Left lung (tissue), 10 donors: ENCODE measurements around the gene GHDC. TPM values are rescaled to one million over a fixed set of nuclear protein-coding genes. Genes with fewer than 3 reads are reported as not detected.

Experiments
- ATAC-seq: fragments of 200-7000 bp; cut with Tn5 transposase; one replicate; pipeline ENCODE4 v1.9.1; 2020; ENCODE audit warnings: moderate library complexity
- DNase-seq, 4 donors: peaks; one replicate each; pipeline ENCODE4 v3.0.0-alpha.2; 2013 to 2020
- H3K27ac ChIP-seq, 2 donors: fragments of 200-600 bp; sonication (generic) in 1 of 2; one replicate each; pipeline versions ENCODE4 v1.5.0 to v1.8.0; 2020 to 2021
- H3K27me3 ChIP-seq, 2 donors: fragments of 200-600 bp; sonication (generic) in 1 of 2; one replicate each; pipeline versions ENCODE4 v1.5.0 to v1.8.0; 2020 to 2021
- H3K36me3 ChIP-seq, 2 donors: fragments of 200-600 bp; sonication (generic) in 1 of 2; one replicate each; pipeline versions ENCODE4 v1.5.0 to v1.8.0; 2020 to 2021
- H3K4me1 ChIP-seq, 2 donors: fragments of 200-600 bp; one replicate each; pipeline ENCODE4 v1.8.0; 2021
- H3K4me3 ChIP-seq, 2 donors: fragments of 200-600 bp; sonication (generic) in 1 of 2; one replicate each; pipeline versions ENCODE4 v1.5.0 to v1.8.0; 2020 to 2021; ENCODE audit warnings: mild to moderate bottlenecking in 1 of 2
- H3K9me3 ChIP-seq, 2 donors: fragments of 200-600 bp; sonication (generic) in 1 of 2; one replicate each; pipeline versions ENCODE4 v1.5.0 to v1.8.0; 2020 to 2021
- intact Hi-C, 2 donors: fragments of 100-400 bp; cut with DNase I; formaldehyde crosslinking; loops; one replicate each; pipeline versions ENCODE4 v1.11.2 to v1.14.2; 2022
- polyA plus RNA-seq, 6 donors: library from polyadenylated mRNA; unstranded; fragments of 120-200 nt; gene quantifications; one replicate each; pipeline ENCODE4 v1.2.1, GENCODE V29; 2013; ENCODE audit not compliant: insufficient read length in 6 of 6
- total RNA-seq, 2 donors: library from RNA; stranded (reverse); fragmentation: NEBNext Ultra II Directional; extraction: Animal tissue kit (Norgen Biotek cat#: 25700); gene quantifications; one replicate each; pipeline ENCODE4 v1.2.1, GENCODE V29; 2021
- TF ChIP-seq, protein P1 (sequence below), 2 donors: fragments of 200-600 bp; sonication (generic) in 1 of 2; IDR thresholded peaks; one replicate each; pipeline versions ENCODE4 v1.5.0 to v1.8.0; 2021; ENCODE audit warnings: antibody characterized with exemption in 2 of 2
- donor health status: DM: no; HTN: yes; CAD: no.
- donor health status: DM: no; HTN: no; CAD: no.

The GHDC gene
- total and polyA plus RNA-seq, 8 donors: 16.0 to 25.8 (median 18.8) TPM

DNA sequence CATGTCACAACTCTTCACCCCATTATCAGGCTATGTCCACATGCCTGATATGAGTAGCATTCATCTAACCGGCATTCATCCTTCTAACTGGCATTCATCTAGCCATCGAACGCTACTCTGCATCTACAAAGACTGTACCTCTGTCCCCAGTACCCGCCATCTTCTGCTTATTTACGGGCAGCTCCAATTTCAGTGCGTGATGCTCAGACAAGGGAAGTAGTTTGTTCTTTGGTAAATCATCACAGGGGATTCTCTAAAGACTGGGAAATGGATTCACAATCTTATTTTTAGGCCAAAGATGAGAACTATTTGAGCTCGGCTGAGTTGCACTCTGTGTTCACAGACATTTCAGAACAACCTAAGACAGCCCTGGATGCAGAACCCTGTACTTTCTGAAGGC is 42.5 kb upstream of the GHDC start:
- H3K4me3 ChIP-seq: no peak overlapping the region
- DNase-seq: no peak
- no peak overlapping the region for H3K27ac ChIP-seq
- no peaks in the 10 kb centered on the region for H3K27me3 ChIP-seq
- H3K36me3 ChIP-seq: no peaks in the 10 kb centered on the region
- intact Hi-C loops: no loop called here
- no peaks in the 10 kb centered on the region for H3K9me3 ChIP-seq
- H3K4me1 ChIP-seq: peaks cover 0 to 8% of the 10 kb centered on the region in 2 donors
- ATAC-seq: no peak
- TF ChIP-seq, protein P1, sequence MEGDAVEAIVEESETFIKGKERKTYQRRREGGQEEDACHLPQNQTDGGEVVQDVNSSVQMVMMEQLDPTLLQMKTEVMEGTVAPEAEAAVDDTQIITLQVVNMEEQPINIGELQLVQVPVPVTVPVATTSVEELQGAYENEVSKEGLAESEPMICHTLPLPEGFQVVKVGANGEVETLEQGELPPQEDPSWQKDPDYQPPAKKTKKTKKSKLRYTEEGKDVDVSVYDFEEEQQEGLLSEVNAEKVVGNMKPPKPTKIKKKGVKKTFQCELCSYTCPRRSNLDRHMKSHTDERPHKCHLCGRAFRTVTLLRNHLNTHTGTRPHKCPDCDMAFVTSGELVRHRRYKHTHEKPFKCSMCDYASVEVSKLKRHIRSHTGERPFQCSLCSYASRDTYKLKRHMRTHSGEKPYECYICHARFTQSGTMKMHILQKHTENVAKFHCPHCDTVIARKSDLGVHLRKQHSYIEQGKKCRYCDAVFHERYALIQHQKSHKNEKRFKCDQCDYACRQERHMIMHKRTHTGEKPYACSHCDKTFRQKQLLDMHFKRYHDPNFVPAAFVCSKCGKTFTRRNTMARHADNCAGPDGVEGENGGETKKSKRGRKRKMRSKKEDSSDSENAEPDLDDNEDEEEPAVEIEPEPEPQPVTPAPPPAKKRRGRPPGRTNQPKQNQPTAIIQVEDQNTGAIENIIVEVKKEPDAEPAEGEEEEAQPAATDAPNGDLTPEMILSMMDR (IDR thresholded peaks at IDR 0.05): no peak

DNA sequence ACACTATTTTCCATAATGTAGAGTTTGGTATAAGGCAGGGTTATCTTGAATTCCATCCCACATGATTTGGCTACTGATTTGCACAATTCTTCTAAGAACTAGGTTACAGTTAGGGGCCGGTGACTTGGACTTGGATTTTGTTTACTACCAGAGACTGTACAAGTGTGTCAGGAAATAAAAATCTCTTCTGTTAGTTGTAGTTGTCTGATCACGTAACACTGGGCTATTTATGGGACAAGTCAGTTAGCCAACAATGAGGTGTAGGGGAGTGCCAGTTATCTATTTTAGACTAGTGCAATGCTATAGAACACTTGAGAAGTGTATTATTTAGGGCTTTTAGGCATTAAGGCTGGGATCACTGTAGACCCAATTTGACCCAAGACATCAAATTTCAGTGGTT is 39.7 kb upstream of the GHDC start:
- H3K36me3 ChIP-seq: peaks cover 0 to 5% of the 10 kb centered on the region in 2 donors
- intact Hi-C loops: no loop called here
- DNase-seq (no peak), ATAC-seq (no peak)
- peaks cover 0 to 11% of the 10 kb centered on the region in 2 donors for H3K4me1 ChIP-seq
- no peak overlapping the region for H3K4me3 ChIP-seq
- H3K27ac ChIP-seq: no peak overlapping the region
- H3K9me3 ChIP-seq: no peaks in the 10 kb centered on the region
- TF ChIP-seq, protein P1 (IDR thresholded peaks at IDR 0.05): no peak
- no peaks in the 10 kb centered on the region for H3K27me3 ChIP-seq

- ATAC-seq (no peak), DNase-seq (no peak)
- intact Hi-C loops: no loop called here
- Histone ChIP-seq H3K4me1 (peaks cover 0 to 19% of the 10 kb centered on the region in 2 donors), H3K27me3 (no peaks in the 10 kb centered on the region), H3K27ac (no peak overlapping the region), H3K9me3 (no peaks in the 10 kb centered on the region), H3K36me3 (peaks cover 0 to 7% of the 10 kb centered on the region in 2 donors), H3K4me3 (no peak overlapping the region)
- TF ChIP-seq, protein P1 (IDR thresholded peaks at IDR 0.05): no peak
These were observed 38.9 kb upstream of the GHDC start for GRCh38 chr17:42233156-42233555.

DNA sequence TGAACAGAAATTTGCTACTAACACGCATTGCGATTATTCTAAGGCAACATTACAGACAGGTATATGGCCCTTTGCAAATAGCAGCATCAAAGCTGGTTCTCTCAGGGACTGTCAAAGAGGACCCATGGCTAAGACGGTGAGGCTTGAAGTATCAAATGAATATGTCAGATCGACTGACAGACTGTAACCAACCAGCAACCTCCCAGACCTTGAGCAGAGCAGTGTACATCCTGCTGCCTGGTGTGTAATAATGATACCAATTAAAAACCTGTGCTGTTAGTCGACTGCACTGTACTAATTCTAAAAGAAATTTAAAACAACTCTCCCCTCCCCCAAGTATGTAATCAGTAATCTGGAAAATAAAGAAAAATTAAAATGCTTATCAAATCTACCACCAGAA is 35.9 kb upstream of the GHDC start:
- no peaks in the 10 kb centered on the region for H3K27me3 ChIP-seq
- no peak overlapping the region for H3K27ac ChIP-seq
- peaks cover 0 to 40% of the 10 kb centered on the region in 2 donors for H3K4me1 ChIP-seq
- no peaks in the 10 kb centered on the region for H3K9me3 ChIP-seq
- H3K36me3 ChIP-seq: peaks cover 0 to 10% of the 10 kb centered on the region in 2 donors
- ATAC-seq: no peak
- no peak for DNase-seq
- no peak overlapping the region for H3K4me3 ChIP-seq
- intact Hi-C loops: no loop called here
- TF ChIP-seq, protein P1 (IDR thresholded peaks at IDR 0.05): no peak

DNA sequence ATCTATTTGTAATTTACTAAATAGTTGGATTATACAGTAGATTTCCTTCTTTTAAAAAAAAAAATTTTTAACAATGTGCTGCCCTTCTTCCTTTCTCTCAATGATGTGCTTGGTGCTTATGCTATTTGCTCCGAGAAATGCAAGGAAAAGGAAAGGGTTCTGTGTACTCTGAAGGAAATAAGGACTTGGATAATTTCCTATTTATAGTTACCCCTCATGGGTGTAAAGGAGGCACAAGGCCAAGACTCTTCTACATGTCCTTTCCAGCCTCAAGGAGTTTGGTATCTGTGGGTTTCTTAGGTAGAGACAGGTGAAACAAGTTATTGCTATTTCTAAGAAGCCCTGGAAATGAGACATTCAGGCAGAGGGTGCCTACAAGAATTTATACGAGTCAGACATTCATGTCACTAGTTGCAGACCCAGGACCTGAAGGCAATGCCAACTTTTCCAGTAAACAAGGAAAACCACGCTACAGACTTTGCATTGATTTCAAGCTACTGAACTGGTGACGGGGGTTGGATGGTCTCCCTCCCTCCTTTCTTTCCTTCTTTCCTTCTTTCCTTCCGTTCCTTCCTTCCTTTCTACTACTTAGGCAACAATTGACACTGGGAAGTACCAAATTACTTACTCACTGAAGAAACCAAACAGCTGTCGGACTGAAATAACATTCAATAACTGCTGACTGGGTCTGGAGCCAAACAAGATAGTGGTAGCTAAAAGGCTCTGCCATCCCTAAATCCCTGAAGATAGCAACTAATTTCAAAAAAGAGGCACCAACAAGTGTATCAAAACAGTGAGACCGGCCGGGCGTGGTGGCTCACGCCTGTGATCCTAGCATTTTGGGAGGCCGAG is 33.8 kb upstream of the GHDC start:
- no peak for ATAC-seq
- intact Hi-C loops: no loop called here
- DNase-seq: peak in 1 of 4 donors; percentile 53

More for the DNA sequence above, 33.8 kb upstream of the GHDC start:
- H3K4me1 ChIP-seq: peaks cover 0 to 34% of the 10 kb centered on the region in 2 donors
- H3K36me3 ChIP-seq: peaks cover 0 to 28% of the 10 kb centered on the region in 2 donors
- TF ChIP-seq, protein P1 (IDR thresholded peaks at IDR 0.05): no peak
- H3K4me3 ChIP-seq: no peak overlapping the region
- H3K9me3 ChIP-seq: no peaks in the 10 kb centered on the region
- H3K27me3 ChIP-seq: no peaks in the 10 kb centered on the region
- H3K27ac ChIP-seq: peak overlapping the region in 1 of 2 donors; percentile 57
